CD4-positive, alpha-beta T cell (primary cell): ENCODE results near the gene PIP5KL1. TPM values are rescaled to one million over a fixed set of nuclear protein-coding genes. Genes with fewer than 3 reads are reported as not detected.

Experiments used
- ATAC-seq: fragments of 200-7000 bp; cut with Tn5 transposase; one replicate; pipeline ENCODE4 v1.10.0; 2022; ENCODE audit warnings: mild to moderate bottlenecking; ENCODE audit not compliant: poor library complexity
- CTCF ChIA-PET: fragments of 350-600 bp; sonication (Branson Sonifier 250); formaldehyde crosslinking; loops from one replicate; lab custom pipeline; 2021; ENCODE audit warnings: antibody characterized with exemption, inconsistent platforms; lab: Charles Lee
- POLR2A ChIA-PET: fragments of 350-600 bp; sonication (Branson Sonifier 250); formaldehyde crosslinking; loops from one replicate; lab custom pipeline; 2021; ENCODE audit warnings: antibody characterized with exemption, inconsistent platforms; lab: Charles Lee
- DNase-seq, 14 experiments: peaks; one replicate each; pipeline ENCODE4 v3.0.0-alpha.2; 2013 to 2020; ENCODE audit warnings: mixed read lengths in 2 of 14
- H3K27ac ChIP-seq, 2 donors: one replicate each; pipeline versions ENCODE4 v1.5.1 to v1.7.0; 2013; ENCODE audit warnings: low read length in 2 of 2, low read depth in 1 of 2, mild to moderate bottlenecking in 1 of 2
- H3K27me3 ChIP-seq, 2 experiments: 1 replicate in 1 of 2; 2 replicates in 1 of 2; pipeline versions ENCODE4 v1.6.1 to v1.7.0; 2013; ENCODE audit warnings: low read length in 2 of 2, control low read depth in 1 of 2, mild to moderate bottlenecking in 1 of 2, moderate library complexity in 1 of 2; ENCODE audit not compliant: insufficient read depth in 2 of 2, control insufficient read depth in 1 of 2
- H3K36me3 ChIP-seq: one replicate; pipeline ENCODE4 v1.6.1; 2013; ENCODE audit warnings: low read length, control low read depth; ENCODE audit not compliant: insufficient read depth
- H3K4me1 ChIP-seq: one replicate; pipeline ENCODE4 v1.6.1; 2013; ENCODE audit warnings: low read length, control low read depth; ENCODE audit not compliant: insufficient read depth
- H3K4me3 ChIP-seq: one replicate; pipeline ENCODE4 v1.5.1; 2013; ENCODE audit warnings: mild to moderate bottlenecking, low read length, moderate library complexity
- H3K9me3 ChIP-seq, 2 experiments: 1 replicate in 1 of 2; 2 replicates in 1 of 2; pipeline versions ENCODE4 v1.6.1 to v1.7.0; 2013; ENCODE audit warnings: low read length in 2 of 2, mild to moderate bottlenecking in 2 of 2, control low read depth in 1 of 2, moderate library complexity in 1 of 2; ENCODE audit not compliant: control insufficient read depth in 1 of 2, insufficient read depth in 1 of 2
- H3K27ac Mint-ChIP-seq: one replicate; pipeline ENCODE4 v1.8.0; 2020; ENCODE audit warnings: mixed read lengths
- H3K27me3 Mint-ChIP-seq: one replicate; pipeline ENCODE4 v1.8.0; 2021; ENCODE audit warnings: mixed read lengths
- H3K36me3 Mint-ChIP-seq: one replicate; pipeline ENCODE4 v1.8.0; 2021; ENCODE audit warnings: low read depth, mixed read lengths
- H3K4me1 Mint-ChIP-seq: one replicate; pipeline ENCODE4 v1.8.0; 2021; ENCODE audit warnings: low read depth, mixed read lengths
- H3K4me3 Mint-ChIP-seq: one replicate; pipeline ENCODE4 v1.8.0; 2020; ENCODE audit warnings: mild to moderate bottlenecking, mixed read lengths
- H3K9me3 Mint-ChIP-seq: one replicate; pipeline ENCODE4 v1.8.0; 2020; ENCODE audit warnings: mixed read lengths
- intact Hi-C, 2 experiments: fragments of 100-400 bp; cut with DNase I in 1 of 2; cut with micrococcal nuclease in 1 of 2; formaldehyde crosslinking; loops; one replicate each; pipeline versions ENCODE4 v1.15.1 to v1.9.0; 2023 to 2025; cut with DNase I, micrococcal nuclease
- total RNA-seq, 174 experiments: library from RNA in 2 of 174; stranded (reverse) in 2 of 174; gene quantifications; one replicate each; pipeline ENCODE4 v1.2.3 and lab custom pipeline; 2021 to 2026
- TF ChIP-seq, protein P1 (sequence below): fragments of 200-600 bp; IDR thresholded peaks from one replicate; pipeline ENCODE4 v1.8.0; 2022; ENCODE audit warnings: antibody characterized with exemption, mild to moderate bottlenecking

The PIP5KL1 gene
- total RNA-seq, 2 experiments from 2014 or later = 2.9 to 3.3 TPM

DNA sequence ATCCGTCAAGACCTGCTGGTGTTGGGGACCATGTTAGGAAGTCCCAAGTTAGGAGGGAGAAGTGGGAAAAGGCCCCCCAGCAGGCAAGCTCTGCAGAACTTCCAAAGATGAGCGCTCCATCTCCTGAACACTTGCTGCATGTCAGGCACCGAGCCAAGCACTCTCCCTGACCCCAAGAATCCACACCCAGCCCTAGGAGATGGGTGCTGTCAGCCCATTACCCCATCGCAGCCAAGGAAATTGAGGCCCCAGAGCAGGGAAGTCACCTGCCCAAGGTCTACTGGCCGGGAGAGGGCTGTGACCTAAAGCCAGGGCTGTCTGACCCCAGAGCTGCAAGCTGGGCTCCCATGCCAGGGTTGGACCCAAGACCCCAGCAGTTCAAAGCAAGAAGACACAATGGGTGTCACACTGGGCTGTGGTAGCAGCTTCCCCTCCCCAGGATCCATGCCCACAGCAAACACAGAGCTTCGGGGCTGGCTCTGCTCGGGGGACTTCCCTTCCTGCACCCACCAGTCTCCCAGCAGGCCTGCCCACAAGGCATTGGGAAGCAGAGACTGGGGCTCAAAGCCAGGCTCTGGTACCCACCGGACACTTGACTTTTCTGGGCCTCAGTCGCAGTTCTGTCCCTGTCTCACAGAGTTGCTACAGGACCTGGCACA lies 36.7 kb upstream of the PIP5KL1 start:
- DNase-seq = peak in 2 of 14 experiments; percentile 24 to 43
- Mint-ChIP-seq H3K4me1 (peaks cover 99% of the 10 kb centered on the region), H3K27me3 (no peaks in the 10 kb centered on the region), H3K36me3 (peaks cover 91% of the 10 kb centered on the region), H3K9me3 (no peaks in the 10 kb centered on the region), H3K27ac (peak overlapping the region; percentile 97), H3K4me3 (peak overlapping the region; percentile 91)
- peak overlapping the region; percentile 31 to 96 for H3K27ac ChIP-seq
- peaks cover 18% of the 10 kb centered on the region for H3K36me3 ChIP-seq
- H3K4me3 ChIP-seq = peak overlapping the region; percentile 11
- intact Hi-C loops = no loop called here
- CTCF ChIA-PET = interaction anchor here (1.2 to 2.8 kb wide), 3 partner anchors 8 to 68 kb away, joined by 3 to 12 read pairs (median 3); no protein-coding TSS in a partner anchor
- POLR2A ChIA-PET = interaction anchor here (0.9 to 34.9 kb wide), 4 partner anchors 9 to 59 kb away, joined by 5 to 1020 read pairs (median 58); partner anchors contain the start of gene EEIG1
- H3K4me1 ChIP-seq = peaks cover 100% of the 10 kb centered on the region
- TF ChIP-seq, protein P1, sequence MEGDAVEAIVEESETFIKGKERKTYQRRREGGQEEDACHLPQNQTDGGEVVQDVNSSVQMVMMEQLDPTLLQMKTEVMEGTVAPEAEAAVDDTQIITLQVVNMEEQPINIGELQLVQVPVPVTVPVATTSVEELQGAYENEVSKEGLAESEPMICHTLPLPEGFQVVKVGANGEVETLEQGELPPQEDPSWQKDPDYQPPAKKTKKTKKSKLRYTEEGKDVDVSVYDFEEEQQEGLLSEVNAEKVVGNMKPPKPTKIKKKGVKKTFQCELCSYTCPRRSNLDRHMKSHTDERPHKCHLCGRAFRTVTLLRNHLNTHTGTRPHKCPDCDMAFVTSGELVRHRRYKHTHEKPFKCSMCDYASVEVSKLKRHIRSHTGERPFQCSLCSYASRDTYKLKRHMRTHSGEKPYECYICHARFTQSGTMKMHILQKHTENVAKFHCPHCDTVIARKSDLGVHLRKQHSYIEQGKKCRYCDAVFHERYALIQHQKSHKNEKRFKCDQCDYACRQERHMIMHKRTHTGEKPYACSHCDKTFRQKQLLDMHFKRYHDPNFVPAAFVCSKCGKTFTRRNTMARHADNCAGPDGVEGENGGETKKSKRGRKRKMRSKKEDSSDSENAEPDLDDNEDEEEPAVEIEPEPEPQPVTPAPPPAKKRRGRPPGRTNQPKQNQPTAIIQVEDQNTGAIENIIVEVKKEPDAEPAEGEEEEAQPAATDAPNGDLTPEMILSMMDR = no peak
- H3K27me3 ChIP-seq = no peaks in the 10 kb centered on the region
- no peaks in the 10 kb centered on the region for H3K9me3 ChIP-seq
- ATAC-seq = no peak

DNA sequence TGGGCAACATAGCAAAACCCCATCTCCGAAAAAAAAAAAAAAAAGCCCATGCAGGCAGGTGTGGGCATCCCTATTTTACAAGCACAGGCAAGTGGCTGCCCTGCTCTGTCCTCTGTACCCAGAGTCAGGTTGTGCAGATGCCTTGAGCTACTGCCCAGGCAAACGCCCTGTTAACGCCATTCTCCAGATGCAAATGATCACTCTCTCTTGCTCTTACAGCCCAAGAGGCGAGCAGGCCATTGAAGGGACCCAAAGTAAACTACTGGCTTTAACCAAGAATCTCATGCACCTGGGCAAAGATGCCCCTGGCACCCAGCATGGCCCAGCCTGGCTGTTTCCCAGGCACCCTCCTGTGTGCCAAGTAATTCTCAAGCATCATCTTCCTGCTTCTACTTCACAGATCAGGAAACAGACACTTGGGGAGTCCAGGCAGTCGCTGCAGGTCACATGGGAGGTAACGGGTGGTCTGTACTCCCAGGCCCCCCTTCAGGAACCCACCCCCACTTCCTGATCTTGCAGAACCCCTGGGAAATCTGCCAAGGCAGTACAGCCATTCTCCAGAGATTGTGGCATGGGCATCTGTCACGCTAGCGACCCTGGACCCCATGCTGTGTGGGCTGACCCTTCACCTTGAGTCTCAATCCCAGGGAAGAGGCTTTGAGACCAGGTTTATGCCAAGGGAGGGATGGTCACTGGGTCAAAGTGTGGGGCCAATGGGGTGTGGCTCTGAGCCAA lies 36.0 kb upstream of the PIP5KL1 start:
- peak overlapping the region; percentile 31 for H3K4me3 ChIP-seq

DNA sequence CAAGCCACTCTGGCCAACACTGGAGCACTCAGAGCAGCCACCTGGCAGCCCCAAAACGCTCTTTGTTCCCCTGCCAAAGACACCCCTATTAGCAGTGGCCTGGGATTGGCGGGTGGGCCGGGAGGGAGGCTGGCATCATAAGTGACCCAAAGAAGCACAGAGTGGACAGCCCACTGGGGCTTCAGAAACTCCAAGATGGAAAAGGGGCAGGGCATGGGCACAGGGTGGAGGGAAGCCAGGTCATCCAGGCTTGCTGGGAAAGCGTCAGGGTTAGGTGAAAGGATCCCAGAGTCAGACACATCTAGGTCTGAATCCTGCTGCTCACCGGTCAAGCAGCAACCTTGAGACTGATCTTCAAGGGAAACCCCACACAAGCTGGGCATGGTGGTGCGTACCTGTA lies 35.4 kb upstream of the PIP5KL1 start:
- H3K27me3 Mint-ChIP-seq = no peaks in the 10 kb centered on the region
- TF ChIP-seq, protein P1 = no peak
- peaks cover 100% of the 10 kb centered on the region for H3K4me1 ChIP-seq
- peak overlapping the region; percentile 91 for H3K4me3 Mint-ChIP-seq
- peaks cover 99% of the 10 kb centered on the region for H3K4me1 Mint-ChIP-seq
- no peak for ATAC-seq
- H3K36me3 ChIP-seq = peaks cover 30% of the 10 kb centered on the region
- intact Hi-C loops = no loop called here
- ChIA-PET POLR2A (interaction anchor here (1.0 to 34.9 kb wide), 4 partner anchors 14 to 107 kb away, joined by 3 to 1020 read pairs (median 56); partner anchors contain the start of genes DPM2 and EEIG1), CTCF (interaction anchor here (0.9 to 2.8 kb wide), 2 partner anchors 11 to 22 kb away, joined by 4 to 12 read pairs; no protein-coding TSS in a partner anchor)
- peaks cover 90% of the 10 kb centered on the region for H3K36me3 Mint-ChIP-seq
- no peaks in the 10 kb centered on the region for H3K9me3 Mint-ChIP-seq
- no peaks in the 10 kb centered on the region for H3K27me3 ChIP-seq
- H3K9me3 ChIP-seq = no peaks in the 10 kb centered on the region
- DNase-seq = peak in 1 of 14 experiments; percentile 6
- peak overlapping the region; percentile 97 for H3K27ac Mint-ChIP-seq
- H3K27ac ChIP-seq = peak overlapping the region; percentile 39 to 96
- H3K4me3 ChIP-seq = peak overlapping the region; percentile 31

More for the DNA sequence above, 36.0 kb upstream of the PIP5KL1 start:
- Mint-ChIP-seq H3K36me3 (peaks cover 90% of the 10 kb centered on the region), H3K9me3 (no peaks in the 10 kb centered on the region), H3K4me3 (peak overlapping the region; percentile 91), H3K27me3 (no peaks in the 10 kb centered on the region), H3K4me1 (peaks cover 99% of the 10 kb centered on the region), H3K27ac (peak overlapping the region; percentile 97)
- Histone ChIP-seq H3K36me3 (peaks cover 23% of the 10 kb centered on the region), H3K27ac (peak overlapping the region; percentile 31 to 96), H3K4me1 (peaks cover 100% of the 10 kb centered on the region), H3K9me3 (no peaks in the 10 kb centered on the region), H3K27me3 (no peaks in the 10 kb centered on the region)
- ATAC-seq (no peak), DNase-seq (no peak)
- POLR2A ChIA-PET = interaction anchor here (0.6 to 34.9 kb wide), 7 partner anchors 8 to 1931 kb away, joined by 3 to 1020 read pairs (median 5); partner anchors contain the start of genes DPM2 and EEIG1
- intact Hi-C loops = no loop called here
- CTCF ChIA-PET = interaction anchor here (0.9 to 2.8 kb wide), 2 partner anchors 11 to 23 kb away, joined by 4 to 12 read pairs; no protein-coding TSS in a partner anchor
- TF ChIP-seq, protein P1 = no peak
